Stimulated activated CD4-positive, alpha-beta T cell treated with anti-CD3 and anti-CD28 coated beads, TNF-alpha, amount 100 ng/mL, for 48 hours (primary cell): Measurements from ENCODE around the gene CPEB4.

Source experiments
- DNase-seq, 3 donors: peaks; one replicate each; pipeline ENCODE4 v3.0.0-alpha.2; 2020; ENCODE audit warnings: low read depth in 3 of 3

The CPEB4 gene

DNA sequence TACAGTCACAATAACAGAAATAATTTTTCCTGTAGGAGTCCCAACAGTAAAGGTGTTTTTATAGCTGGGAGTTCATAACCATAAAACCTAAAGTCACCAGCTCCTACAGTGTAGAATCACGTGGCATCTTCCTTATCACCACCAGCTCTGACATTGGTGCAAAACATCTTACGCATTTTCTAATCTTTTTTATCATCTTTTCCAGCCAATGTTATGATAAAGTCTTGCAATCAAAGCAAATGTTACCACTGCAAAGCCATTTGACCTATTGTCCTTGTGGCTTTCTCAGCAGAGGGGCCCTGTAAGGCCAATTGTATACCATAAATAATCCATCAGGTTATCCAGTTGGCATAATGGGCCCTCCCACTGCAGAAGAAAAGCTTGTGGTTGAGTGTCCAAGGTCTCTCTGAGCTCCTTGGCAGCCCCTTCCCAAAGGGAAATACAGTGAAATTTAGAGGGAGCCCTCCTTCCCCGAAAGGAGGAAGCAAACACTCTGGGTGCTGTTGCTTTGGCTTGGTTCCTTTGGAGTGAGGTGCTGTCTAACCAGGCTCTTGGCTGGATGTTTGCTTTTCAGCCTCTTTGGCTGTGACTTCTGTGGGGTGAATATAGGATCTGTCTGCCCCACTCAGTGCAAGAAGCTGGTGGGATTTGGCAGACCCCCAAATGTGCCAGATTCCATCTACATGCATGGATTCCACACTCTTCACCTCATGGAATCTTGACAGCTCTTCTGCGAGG is 29.3 kb upstream of the CPEB4 start:
- DNase-seq = no peak

DNA sequence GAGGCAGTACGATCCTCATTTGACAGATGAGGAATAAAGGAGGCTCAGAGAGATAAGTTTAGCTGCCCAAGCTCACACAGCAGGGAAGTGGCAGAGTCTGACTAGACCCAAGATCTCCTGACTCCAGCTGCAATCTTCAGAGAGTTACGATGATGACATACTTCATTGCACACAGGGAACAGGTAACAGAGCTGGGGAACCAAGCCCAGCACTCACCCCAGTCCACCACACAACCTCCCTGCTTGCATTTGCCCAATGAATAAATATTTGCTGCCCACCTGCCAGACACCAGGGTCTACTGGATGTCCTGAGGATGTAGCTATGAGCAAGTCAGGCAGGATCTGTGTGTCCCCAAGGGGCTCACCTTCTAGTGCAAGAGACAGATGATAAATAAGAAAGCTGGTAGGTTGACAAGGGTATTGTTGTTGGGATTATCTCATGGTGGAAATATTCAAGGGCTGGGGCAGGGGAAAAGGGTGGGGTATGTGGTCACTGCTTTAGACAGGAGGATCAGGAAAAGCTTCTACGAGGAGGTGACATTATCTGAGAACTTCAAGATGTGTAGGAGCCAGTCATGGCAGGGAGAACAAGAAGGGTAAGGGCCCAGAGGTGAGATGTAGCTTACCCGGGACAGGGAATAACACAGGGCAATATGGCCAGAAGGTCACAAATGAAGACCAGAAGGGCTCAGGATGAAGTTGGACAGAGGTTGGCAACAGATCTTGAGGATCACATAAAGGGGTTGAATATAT is 28.6 kb upstream of the CPEB4 start:
- DNase-seq = no peak

DNA sequence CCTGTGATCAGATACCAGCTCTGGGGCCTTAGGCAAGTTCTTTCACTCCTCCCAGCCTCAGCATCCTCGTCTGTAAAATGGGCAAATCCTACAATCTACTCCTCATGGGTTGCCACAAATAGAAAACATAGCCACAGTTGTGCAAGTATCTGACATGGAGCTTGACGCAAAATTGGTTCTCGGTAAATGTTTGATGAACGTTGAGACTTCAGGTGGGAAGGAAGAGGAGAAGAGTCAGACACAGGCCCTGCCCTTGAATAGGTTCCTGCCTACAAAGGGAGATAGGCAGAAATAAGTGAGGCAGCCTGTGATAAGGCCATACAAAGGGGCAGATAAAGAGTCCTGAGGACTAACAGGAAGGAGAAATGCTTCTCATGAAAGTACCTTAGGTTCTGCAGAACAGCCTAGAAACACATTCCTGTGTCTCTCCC is 26.1 kb upstream of the CPEB4 start:
- DNase-seq = no peak

DNA sequence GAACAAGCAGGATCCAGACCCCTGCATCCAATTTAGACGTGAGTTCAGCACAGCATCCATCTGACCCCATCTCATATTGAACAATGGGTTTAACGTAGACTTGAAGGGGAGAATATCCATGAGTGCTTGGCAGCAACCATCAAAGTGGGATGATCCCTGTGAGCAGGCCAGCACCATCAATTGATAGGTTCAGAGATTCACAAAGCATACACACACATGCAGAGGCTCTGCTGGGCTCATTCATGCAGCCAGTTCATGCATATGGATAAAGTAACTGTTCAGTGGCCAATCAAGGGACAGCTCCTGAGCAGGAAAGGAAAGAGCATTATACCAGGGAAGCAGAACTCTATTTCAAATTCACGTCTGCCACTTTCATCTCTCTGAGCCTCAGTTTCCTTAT is 24.8 kb upstream of the CPEB4 start:
- DNase-seq = no peak

DNA sequence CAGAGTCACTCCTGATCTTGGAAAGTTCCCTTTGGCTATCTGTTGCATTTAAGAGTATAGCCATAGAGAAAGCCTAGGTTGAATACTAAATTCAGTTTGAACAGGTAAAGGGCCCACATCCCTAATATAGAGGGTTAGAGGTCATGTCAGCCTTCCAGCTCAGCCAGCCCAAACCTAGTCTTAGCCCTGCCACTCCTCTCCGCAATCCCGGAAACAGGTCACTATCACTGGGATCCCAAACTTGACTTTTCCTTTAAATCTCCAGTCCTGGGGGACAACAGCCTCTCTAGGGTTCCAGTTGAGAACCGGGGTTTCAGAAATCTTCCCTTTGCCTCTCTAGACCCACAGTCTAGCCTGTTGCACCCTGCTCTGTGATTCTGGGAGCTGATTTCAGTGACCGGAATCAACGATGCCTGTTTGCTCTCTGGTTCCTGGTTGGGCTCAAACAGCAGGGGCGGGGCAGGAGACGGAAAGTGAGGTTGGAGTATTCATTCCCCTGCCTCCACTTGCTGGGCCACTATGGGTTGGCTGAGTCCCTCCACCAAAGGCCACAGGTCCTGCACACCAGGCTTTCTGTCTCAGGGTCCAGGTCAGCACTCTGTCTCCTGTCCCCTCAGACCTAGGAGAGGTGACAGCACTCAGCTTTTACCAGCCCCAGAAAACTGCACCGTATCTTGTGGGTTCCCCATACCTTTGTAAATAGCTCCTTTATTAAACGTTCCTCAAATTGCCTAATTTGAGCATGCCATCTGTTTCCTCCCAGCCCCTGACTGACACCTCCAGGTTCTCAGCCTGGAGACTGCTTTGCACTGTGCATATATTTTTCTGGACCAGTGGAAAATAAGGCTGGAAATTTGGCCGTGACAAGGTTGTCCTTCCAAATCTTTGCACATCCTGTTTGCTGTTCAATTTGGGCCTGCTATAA is 23.8 kb upstream of the CPEB4 start:
- DNase-seq = no peak

DNA sequence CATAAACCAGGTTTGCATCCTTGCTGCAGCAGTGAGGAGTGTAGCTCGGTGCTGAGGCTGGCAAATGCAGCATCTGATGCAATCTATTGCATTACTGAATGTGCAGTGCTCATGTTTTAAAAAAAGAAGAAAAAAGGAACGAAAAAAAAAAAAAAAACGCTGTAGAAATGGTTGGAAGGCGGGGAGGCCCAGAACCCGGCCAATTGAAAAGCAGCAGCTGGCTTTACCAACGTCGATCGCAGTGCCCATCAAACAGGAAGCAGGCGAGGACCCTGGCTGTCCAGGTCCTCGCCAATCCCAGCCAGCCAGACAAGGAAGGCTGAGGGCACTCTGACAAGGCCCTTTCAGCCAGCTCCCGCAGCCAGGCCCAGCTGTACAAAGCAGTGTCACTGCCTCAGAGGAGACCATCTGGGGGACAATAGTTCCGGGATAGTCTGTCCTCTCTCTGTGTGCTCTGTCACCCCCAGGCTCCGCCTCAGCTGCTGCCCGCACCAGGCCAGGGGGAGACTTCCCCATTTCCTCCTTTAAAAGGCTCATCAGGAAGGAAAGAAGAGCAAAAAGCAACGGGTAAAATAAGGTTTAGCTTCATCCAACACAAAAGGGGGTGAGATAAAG is 21.8 kb upstream of the CPEB4 start:
- no peak for DNase-seq

DNA sequence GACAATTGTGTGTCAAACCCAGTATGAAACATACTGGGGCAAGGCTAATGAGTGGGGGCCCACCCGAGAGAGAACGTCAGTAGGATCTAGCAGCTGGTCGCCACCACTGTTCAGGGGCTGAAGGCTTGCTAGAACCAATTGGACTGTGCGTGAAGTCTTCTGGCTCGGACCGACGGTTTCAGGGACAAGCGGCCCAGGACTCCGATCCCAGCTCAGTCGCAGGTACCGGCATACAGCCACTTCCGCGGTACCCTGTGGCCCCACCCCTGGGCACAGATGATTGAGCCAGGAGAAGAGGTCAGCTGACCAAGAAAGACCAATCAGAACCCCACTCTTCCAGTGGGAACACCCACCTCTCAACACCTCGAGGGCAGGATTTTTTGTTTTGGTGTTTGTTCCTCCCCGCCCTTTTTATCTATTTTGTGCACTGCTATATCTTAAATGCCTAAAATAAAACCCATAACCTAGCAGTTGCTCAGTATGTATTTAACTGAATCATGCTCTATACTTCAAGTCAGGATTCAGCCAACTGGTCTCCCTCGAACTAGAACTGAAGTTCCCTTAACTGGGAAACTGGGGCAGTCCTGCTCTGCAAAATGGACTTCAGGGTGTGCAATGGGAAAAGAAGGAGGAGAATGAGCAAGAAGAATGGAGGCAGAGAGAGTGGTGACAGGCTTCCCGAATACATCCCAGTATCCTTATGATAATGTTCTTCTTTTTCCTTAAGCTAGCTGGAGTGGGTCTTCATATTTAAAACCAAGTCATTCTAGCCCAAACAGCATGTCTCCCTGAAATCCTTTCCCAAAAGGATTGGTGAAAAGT is 21.1 kb upstream of the CPEB4 start:
- no peak for DNase-seq

DNA sequence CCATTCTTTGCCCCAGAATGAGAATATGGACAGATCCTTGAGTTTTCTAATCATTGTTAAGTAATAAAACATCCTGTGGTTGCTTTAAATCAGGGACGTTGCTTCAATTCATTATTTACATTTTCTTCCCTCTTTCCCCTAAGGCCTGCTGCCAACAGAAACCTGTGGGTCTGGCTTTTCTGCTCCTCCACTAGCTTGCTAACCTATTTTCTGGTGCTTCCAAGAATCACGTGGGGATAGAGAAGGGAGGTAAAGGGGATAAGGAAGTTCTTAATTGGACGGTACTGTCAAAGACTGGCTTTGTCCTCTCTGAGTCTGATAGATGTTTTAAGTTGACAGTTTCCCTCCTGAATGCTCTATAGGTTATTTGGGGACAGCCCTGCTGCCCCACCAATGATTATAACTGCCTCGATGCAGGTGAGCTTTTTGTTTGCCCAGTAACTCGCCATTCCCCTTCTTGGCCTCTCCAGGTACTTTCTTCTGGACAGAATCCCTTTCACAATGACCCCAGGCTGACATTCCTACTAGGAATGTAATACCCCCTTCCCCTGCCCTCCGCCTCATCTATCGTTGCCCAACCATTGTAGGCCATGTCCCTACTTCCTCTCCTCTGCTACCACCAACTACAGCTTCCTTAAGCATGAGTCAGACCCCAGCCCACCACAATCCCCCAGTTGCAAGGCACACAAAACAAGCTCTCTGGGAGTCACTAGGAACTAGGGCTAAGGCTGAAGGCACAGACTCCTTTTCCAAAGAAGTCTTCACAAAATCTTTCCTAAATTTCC is 19.9 kb upstream of the CPEB4 start:
- DNase-seq = no peak

DNA sequence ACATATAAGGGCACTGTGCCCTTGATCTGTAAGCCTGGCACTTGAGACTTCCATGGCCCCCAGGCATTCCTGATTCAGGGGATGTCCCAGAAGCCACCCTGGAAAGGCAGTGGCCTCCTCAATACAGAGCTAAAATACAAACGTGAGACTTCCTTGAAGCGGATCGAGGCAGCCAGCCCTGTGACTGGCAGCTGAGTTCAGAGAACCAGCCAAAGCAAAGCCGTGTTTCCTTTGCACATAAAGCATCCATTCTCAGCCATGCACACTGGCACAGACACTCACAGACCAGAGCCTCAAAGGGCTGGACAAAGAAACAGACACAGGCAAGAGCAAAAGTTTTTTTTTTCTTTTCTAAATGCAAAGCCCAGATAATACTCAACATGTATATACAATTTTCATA is 18.8 kb upstream of the CPEB4 start:
- DNase-seq = no peak

DNA sequence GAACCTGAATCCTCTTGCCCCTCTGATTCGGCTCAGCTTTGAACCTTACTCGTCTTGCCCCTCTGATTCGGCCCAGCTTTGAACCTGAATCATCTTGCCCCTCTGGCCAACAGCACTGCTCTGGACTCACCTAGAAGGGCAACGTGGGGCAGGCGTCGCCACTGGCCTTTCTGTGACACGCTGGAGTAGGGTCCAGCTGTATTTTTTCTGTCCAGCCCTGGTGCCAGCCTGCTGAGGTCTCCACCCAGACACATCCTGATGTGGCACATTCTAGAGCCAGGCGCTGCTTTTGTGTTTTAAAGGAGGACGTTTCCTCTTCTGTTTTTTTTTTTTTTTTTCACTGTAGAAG is 15.2 kb upstream of the CPEB4 start:
- DNase-seq = no peak

DNA sequence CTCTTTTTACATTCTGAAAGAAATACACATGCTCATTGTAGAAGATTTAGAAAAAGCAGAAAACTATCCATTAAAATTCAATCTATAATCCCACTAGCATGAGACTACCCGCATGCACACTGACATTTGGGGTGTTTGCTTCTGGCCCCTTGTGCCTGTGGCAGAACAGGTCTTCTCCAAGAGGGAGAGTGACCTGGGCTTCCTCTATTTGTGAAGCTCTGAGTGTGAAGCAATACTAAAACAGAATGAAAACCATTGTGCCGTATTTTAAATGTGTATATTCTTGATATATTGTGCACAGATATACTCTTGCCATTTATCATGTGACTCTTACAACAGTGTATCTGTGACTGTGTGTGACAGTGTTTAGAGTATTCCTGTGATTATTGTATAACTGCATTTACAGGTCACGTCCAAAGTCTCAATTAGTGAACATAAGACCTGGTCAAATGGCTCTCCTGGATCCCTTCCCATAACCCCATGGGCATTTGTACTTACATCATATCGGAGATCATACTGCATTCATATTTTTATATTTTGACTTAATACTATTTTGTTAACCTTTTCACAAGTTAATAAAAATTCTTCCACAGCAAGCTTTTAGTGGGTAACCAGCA is 14.7 kb upstream of the CPEB4 start:
- DNase-seq = no peak

DNA sequence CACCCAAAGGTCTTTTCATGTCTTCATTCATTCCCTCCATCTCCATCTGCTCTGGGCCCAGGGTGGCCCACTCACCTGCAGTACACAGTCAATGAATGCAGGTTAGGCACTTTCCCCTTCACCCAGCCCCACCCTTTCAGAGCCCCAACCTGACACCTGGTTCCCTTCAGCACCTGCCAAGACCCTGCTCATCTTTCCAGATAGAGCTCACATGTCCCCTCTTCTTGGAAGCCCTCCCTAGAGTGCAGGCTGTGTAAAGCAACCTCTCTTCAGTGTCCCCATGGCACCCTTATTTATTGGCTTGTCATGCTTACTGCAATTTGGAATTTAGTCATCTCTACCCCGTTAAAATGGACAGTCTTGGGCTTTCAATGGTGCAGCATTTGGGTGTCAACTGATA is 13.0 kb upstream of the CPEB4 start:
- DNase-seq = no peak

DNA sequence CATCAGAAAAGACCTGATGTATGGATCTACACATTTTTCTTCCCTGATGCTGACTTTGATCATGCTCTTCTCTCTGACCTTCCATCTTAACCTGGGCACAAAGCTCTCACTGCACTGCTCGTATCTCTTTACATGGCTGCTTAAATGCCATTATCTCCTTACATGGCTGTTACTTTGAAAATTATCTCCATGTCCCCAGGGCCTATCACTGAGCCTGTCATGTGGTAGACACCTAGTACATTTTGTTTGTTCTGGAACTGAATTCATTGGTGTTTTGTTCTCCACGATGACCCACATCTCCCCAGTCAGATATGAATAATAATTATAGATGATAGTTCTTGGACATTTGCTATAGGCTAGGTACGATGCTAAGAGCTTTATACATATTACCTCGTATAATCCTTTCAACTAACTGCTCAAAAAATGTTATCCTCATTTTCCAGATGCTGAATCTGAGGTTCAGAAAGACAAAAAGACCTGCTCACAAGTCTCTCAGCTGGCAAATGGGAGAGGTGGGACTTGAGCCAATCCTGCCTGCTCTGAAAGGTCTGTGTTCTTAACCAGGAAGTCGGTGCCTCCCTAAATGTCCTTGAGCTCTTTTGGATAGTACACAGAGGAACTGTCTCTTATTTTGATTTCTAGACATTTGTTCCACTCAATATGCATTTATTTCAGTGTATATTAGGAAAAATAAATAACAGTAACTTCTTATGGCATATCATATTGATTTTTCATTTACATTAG is 9.8 kb upstream of the CPEB4 start:
- DNase-seq = no peak

DNA sequence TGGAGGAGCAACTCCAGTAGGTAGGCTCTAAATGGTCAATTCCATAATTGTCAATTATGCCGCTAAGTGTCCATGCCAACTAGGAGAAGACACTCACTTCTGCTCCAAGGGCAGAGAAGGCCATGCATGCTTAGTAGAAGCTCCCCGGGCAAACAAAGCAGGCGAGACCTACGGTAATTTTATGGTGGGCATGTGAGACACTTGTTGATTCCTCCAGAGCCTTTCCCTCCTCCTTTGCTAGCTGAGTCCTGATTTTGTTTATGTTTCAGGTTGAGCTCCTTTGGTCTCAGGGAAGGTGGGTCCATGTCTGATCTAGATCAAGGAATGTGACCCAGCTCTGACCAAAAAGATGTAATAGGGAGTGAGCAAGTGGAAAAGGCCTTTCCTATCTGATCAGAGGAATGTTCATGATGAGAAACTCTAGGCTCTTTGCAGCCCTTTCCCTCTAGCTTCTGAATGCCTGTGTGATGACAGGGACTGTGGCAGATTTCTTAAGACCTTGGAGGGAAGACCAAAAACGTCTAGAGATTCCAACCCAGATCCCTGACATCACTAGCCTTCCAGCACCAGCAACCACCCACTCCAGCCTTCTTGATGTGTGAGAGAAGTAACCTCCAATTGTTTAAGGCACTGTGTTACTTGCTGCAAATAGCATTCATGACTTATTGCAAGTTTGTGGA is 7.7 kb upstream of the CPEB4 start:
- DNase-seq = no peak

DNA sequence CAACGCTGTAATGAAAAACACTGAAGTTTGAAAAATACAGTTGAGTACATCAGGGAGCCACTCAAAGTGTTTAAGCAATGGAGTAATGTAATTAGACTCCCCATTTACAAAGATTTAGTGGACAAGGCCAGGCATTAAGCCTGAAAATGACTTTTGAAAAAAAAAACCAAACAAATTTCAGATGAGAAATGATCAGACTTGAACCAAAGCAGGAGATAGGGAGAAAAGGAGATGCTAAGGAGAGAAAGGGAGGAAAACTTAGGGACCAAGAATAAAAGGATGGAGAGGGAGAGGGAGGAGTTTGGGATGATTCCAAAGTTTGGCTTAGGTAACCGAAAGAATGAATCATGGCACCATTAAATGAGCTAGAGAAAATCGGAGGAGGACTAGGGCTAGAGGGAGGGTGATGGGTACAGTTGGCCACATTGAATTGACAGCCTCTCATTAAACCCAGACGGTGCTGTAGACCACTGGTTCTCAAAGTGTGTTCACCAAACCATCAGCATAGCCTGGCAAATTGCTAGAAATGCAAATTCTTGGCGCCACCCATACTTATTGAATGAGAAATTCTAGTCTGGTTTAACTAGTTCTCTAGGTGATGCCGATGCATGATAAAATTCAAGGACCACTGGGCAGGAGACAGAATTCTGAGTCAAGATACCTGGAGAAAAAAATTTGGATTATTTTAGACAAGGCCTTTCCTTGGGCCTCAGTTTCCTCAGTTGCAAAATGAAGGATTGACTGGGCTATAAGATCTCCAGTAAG is 6.2 kb upstream of the CPEB4 start:
- no peak for DNase-seq

DNA sequence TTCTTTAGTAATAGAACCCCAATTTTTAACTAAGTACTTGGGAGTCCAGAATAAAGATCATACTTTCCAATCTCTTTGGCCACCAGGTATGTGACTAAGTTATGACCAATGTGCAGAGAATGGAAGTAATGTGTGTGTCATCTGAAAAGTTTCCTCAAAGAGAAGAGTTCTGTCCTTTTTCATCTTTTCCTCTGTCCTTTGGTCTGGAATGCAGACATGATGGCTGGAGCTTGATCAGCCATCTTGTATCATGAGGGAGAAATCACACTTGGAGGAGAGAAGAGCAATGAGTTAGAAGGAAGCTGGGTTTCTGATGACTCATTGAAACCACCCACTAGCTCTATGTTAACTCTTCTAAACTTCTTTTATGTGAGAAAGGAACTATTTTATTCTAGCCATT is 5.5 kb upstream of the CPEB4 start:
- DNase-seq = no peak

DNA sequence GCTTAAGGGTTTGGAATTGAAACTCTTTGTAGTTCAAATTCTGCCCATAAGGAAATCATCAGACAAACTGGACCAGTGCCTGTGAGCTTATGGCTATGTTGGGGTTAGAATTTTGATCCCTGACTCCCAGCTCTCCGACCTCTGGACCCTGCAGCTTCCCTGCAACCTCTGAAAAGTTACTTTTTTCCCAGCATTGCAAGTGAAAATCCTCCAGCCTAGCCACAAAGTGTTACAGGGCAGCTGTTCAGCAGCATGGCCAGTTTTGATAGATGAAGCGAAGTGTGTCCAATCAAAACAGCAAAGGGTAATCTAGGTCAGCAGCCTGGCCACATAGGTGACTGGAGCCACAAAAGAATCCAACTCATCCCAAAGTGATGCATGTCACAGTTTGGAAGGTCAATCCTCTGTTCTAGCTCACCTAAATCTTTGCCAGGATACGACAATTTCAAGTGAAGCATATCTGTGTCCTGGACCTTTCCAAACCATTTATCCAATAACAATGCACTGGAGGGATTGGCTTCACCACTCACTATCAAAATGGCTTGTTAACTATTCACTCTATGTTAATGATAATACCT is 4.7 kb upstream of the CPEB4 start:
- DNase-seq = no peak
